Thyroid gland (tissue), 4 donors: ENCODE results near the gene ZNF385B. TPM values are rescaled to one million over a fixed set of nuclear protein-coding genes. Genes with fewer than 3 reads are reported as not detected.

Experiments
- DNase-seq, 2 donors: peaks; one replicate each; pipeline ENCODE4 v3.0.0-alpha.2; 2019
- H3K27ac ChIP-seq, 3 donors: fragments of 200-600 bp; sonication (generic); 1 replicate in 2 of 3; 2 replicates in 1 of 3; pipeline ENCODE4 v1.5.1; 2016 to 2019; ENCODE audit warnings: mild to moderate bottlenecking in 1 of 3, moderate library complexity in 1 of 3
- H3K27me3 ChIP-seq: fragments of 200-600 bp; sonication (generic); one replicate; pipeline ENCODE4 v1.5.1; 2019
- H3K36me3 ChIP-seq, 2 donors: fragments of 200-600 bp; sonication (generic); one replicate each; pipeline ENCODE4 v1.5.1; 2016 to 2019
- H3K4me1 ChIP-seq, 2 donors: fragments of 200-600 bp; sonication (generic); one replicate each; pipeline ENCODE4 v1.5.1; 2017 to 2019
- H3K4me3 ChIP-seq, 3 donors: fragments of 200-600 bp; sonication (generic); replicated peaks in 1 of 3; 1 replicate in 2 of 3; 2 replicates in 1 of 3; pipeline ENCODE4 v1.5.1; 2016; ENCODE audit warnings: mild to moderate bottlenecking in 1 of 3
- H3K9me3 ChIP-seq: fragments of 200-600 bp; sonication (generic); one replicate; pipeline ENCODE4 v1.5.1; 2017
- POLR2A ChIP-seq, 2 donors: fragments of 450-650 bp; IDR thresholded peaks; one replicate each; pipeline ENCODE4 v1.6.1; 2017; ENCODE audit warnings: antibody characterized with exemption in 2 of 2, mild to moderate bottlenecking in 2 of 2, moderate library complexity in 1 of 2
- WGBS, 2 donors: methylation state at CpG; one replicate each; pipeline ENCODE4 v1.1.5; 2017; 5-methylcytosine and 5-hydroxymethylcytosine counted together
- intact Hi-C: fragments of 100-400 bp; cut with DNase I; formaldehyde crosslinking; loops from one replicate; pipeline ENCODE4 v1.15.1; 2023
- total RNA-seq, 4 donors: library from RNA; depleted of rRNA; stranded (reverse); fragments of >200 nt; gene quantifications; one replicate each; pipeline ENCODE4 v1.2.3, GENCODE V29; 2016
- TF ChIP-seq, protein P1 (sequence below), 6 experiments: fragments of 200-600 bp in 3 of 6; fragments of 450-650 bp in 3 of 6; sonication (generic) in 3 of 6; IDR thresholded peaks; one replicate each; pipeline ENCODE4 v1.5.1; 2016 to 2019; ENCODE audit warnings: antibody characterized with exemption in 6 of 6, mild to moderate bottlenecking in 2 of 6, inconsistent platforms in 1 of 6, moderate library complexity in 1 of 6

Gene ZNF385B
- total RNA-seq, 4 donors from 2014 or later = 1.3 to 2.8 (median 1.8) TPM

- intact Hi-C loops = no loop called here
- H3K4me1 ChIP-seq = no peaks in the 10 kb centered on the region
- 93% methylated on average over 3 of the region's 3 CpGs for WGBS, 2 donors
- no peak overlapping the region for H3K27ac ChIP-seq
- H3K36me3 ChIP-seq = no peaks in the 10 kb centered on the region
- no peak overlapping the region for H3K4me3 ChIP-seq
- no peak for DNase-seq
- TF ChIP-seq, protein P1, sequence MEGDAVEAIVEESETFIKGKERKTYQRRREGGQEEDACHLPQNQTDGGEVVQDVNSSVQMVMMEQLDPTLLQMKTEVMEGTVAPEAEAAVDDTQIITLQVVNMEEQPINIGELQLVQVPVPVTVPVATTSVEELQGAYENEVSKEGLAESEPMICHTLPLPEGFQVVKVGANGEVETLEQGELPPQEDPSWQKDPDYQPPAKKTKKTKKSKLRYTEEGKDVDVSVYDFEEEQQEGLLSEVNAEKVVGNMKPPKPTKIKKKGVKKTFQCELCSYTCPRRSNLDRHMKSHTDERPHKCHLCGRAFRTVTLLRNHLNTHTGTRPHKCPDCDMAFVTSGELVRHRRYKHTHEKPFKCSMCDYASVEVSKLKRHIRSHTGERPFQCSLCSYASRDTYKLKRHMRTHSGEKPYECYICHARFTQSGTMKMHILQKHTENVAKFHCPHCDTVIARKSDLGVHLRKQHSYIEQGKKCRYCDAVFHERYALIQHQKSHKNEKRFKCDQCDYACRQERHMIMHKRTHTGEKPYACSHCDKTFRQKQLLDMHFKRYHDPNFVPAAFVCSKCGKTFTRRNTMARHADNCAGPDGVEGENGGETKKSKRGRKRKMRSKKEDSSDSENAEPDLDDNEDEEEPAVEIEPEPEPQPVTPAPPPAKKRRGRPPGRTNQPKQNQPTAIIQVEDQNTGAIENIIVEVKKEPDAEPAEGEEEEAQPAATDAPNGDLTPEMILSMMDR (IDR thresholded peaks at IDR 0.05) = no peak
- no peak for TF ChIP-seq POLR2A (IDR thresholded peaks at IDR 0.05)
- no peaks in the 10 kb centered on the region for H3K9me3 ChIP-seq
- H3K27me3 ChIP-seq = no peaks in the 10 kb centered on the region
These were observed 336.1 kb downstream of the ZNF385B start for GRCh38 chr2:179525340-179525739.

- H3K36me3 ChIP-seq = no peaks in the 10 kb centered on the region
- no peaks in the 10 kb centered on the region for H3K4me1 ChIP-seq
- intact Hi-C loops = no loop called here
- H3K9me3 ChIP-seq = no peaks in the 10 kb centered on the region
- H3K27me3 ChIP-seq = no peaks in the 10 kb centered on the region
- no peak overlapping the region for H3K27ac ChIP-seq
- DNase-seq = no peak
- no peak overlapping the region for H3K4me3 ChIP-seq
- TF ChIP-seq, protein P1 (IDR thresholded peaks at IDR 0.05) = no peak
- TF ChIP-seq POLR2A (IDR thresholded peaks at IDR 0.05) = no peak
- WGBS, 2 donors = 72 to 74% methylated on average over 5 of the region's 5 CpGs
These were observed 336.5 kb downstream of the ZNF385B start for GRCh38 chr2:179524809-179525339.

DNA sequence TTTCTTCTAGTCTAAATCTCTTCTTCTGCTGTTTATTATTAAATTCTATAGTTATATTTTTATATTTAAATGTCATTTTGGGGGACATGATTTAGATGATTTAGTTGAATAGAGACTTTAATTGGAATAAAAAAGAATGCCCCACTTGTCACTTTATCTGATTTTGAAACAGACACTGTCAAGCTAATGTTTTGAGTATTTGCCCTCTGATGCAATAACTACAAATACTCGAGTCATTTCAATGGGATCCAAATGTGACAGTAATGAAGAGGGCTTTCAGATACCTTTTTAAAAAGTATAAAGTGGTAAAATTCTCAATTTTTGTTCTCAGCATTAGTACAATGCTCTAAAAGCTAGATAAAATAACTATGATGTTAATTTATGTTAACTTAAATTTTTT, 339.5 kb downstream of the ZNF385B start:
- no peak for DNase-seq
- 48 to 51% methylated on average over 1 of the region's 1 CpG for WGBS, 2 donors
- intact Hi-C loops = no loop called here

GRCh38 chr2:179518830-179519229, 342.6 kb downstream of the ZNF385B start:
- Histone ChIP-seq H3K27me3 (no peaks in the 10 kb centered on the region), H3K27ac (no peak overlapping the region), H3K4me3 (no peak overlapping the region), H3K36me3 (no peaks in the 10 kb centered on the region), H3K4me1 (no peaks in the 10 kb centered on the region), H3K9me3 (no peaks in the 10 kb centered on the region)
- no peak for TF ChIP-seq POLR2A (IDR thresholded peaks at IDR 0.05)
- TF ChIP-seq, protein P1 (IDR thresholded peaks at IDR 0.05) = no peak
- WGBS, 2 donors = 72 to 76% methylated on average over 4 of the region's 4 CpGs
- intact Hi-C loops = no loop called here
- no peak for DNase-seq

More for the DNA sequence above, 339.5 kb downstream of the ZNF385B start:
- no peaks in the 10 kb centered on the region for H3K9me3 ChIP-seq
- TF ChIP-seq, protein P1 (IDR thresholded peaks at IDR 0.05) = no peak
- TF ChIP-seq POLR2A (IDR thresholded peaks at IDR 0.05) = no peak
- no peak overlapping the region for H3K4me3 ChIP-seq
- no peak overlapping the region for H3K27ac ChIP-seq
- H3K27me3 ChIP-seq = no peaks in the 10 kb centered on the region
- H3K36me3 ChIP-seq = no peaks in the 10 kb centered on the region
- H3K4me1 ChIP-seq = no peaks in the 10 kb centered on the region

- Histone ChIP-seq H3K27ac (no peak overlapping the region), H3K4me1 (no peaks in the 10 kb centered on the region), H3K4me3 (no peak overlapping the region), H3K36me3 (no peaks in the 10 kb centered on the region), H3K9me3 (no peaks in the 10 kb centered on the region), H3K27me3 (no peaks in the 10 kb centered on the region)
- TF ChIP-seq, protein P1 (IDR thresholded peaks at IDR 0.05) = no peak
- TF ChIP-seq POLR2A (IDR thresholded peaks at IDR 0.05) = no peak
- intact Hi-C loops = no loop called here
- no peak for DNase-seq
- 83 to 86% methylated on average over 1 of the region's 1 CpG for whole genome bisulfite sequencing, 2 donors
These were observed 348.2 kb downstream of the ZNF385B start for GRCh38 chr2:179513181-179513580.
